GM03348 (cell line): Measurements from ENCODE around the gene RNF225.
"Not testable (repeated sequence)": the region's sequence is repeated elsewhere in the genome, so short reads cannot be mapped to it uniquely, and the experiment has no call there.

Experiments
- DNase-seq: peaks from one replicate; pipeline ENCODE4 v3.0.0; 2012; ENCODE audit warnings: low spot score

RNF225 gene

GRCh38 chr19:58387338-58388174 is 7.9 kb upstream of the RNF225 start:
- no peak for DNase-seq

GRCh38 chr19:58388175-58388526 is 7.3 kb upstream of the RNF225 start:
- DNase-seq = no peak

- DNase-seq = no peak
Measured at GRCh38 chr19:58392945-58393724, 2.3 kb upstream of the RNF225 start.

GRCh38 chr19:58393725-58394033 is 1.8 kb upstream of the RNF225 start:
- no peak for DNase-seq

- DNase-seq = no peak
Measured at GRCh38 chr19:58394821-58395219, 636 bp upstream of the RNF225 start.

- DNase-seq = peak; percentile 20
Measured at GRCh38 chr19:58395979-58396627, 647 bp downstream of the RNF225 start.

- DNase-seq = no peak
Measured at GRCh38 chr19:58396691-58397532, 1.5 kb downstream of the RNF225 start.

- no peak for DNase-seq
Measured at GRCh38 chr19:58397533-58398037, 2.1 kb downstream of the RNF225 start.

- DNase-seq = no peak
Measured at GRCh38 chr19:58398087-58398486, 2.6 kb downstream of the RNF225 start.

GRCh38 chr19:58398545-58398944 is 3.1 kb downstream of the RNF225 start:
- DNase-seq = no peak

- DNase-seq = no peak
Measured at GRCh38 chr19:58399903-58400302, 4.4 kb downstream of the RNF225 start.

- peak; percentile 37 for DNase-seq
Measured at GRCh38 chr19:58400316-58400915, 5.0 kb downstream of the RNF225 start.

- peak; percentile 99 for DNase-seq
Measured at GRCh38 chr19:58400916-58401839, 5.7 kb downstream of the RNF225 start.

- DNase-seq = no peak
Measured at GRCh38 chr19:58401840-58402421, 6.5 kb downstream of the RNF225 start.

GRCh38 chr19:58403920-58404478 is 8.5 kb downstream of the RNF225 start:
- DNase-seq = not testable (repeated sequence)

- no peak for DNase-seq
Measured at GRCh38 chr19:58406818-58407657, 11.6 kb downstream of the RNF225 start.

GRCh38 chr19:58407658-58408151 is 12.2 kb downstream of the RNF225 start:
- DNase-seq = no peak
